Measurements from ENCODE around the gene GRK5.

GRCh38 chr10:119190353-119190752 lies 17.0 kb upstream of the GRK5 start:
- TF ChIP-seq POLR2A (IDR thresholded peaks at IDR 0.05; ENCODE audit: low read length) (no peak), GATA1 (IDR thresholded peaks at IDR 0.05; ENCODE audit: low read depth, low read length) (no peak)

Measured in erythroblast (primary cell).